Measurements from ENCODE around the gene CELA3A.

The CELA3A gene

GRCh38 chr1:22051607-22052114, 50.2 kb downstream of the CELA3A start:
- no peak for DNase-seq

- DNase-seq: peak; percentile 88
Observed at GRCh38 chr1:22052115-22053016, 50.9 kb downstream of the CELA3A start, which contains the start of gene CDC42. TSS of gene CDC42 (plus strand) at chr1:22052709. CDS start at chr1:22078479, 25,770 bp downstream.

GRCh38 chr1:22053017-22053860, 51.8 kb downstream of the CELA3A start:
- peak; percentile 84 for DNase-seq

- no peak for DNase-seq
Observed at GRCh38 chr1:22053861-22054770, 52.7 kb downstream of the CELA3A start.

- DNase-seq: no peak
Observed at GRCh38 chr1:22055463-22055862, 54.0 kb downstream of the CELA3A start.

GRCh38 chr1:22056043-22056442, 54.6 kb downstream of the CELA3A start:
- DNase-seq: no peak

GRCh38 chr1:22056936-22057335, 55.5 kb downstream of the CELA3A start:
- DNase-seq: no peak

GRCh38 chr1:22057861-22058260, 56.4 kb downstream of the CELA3A start:
- no peak for DNase-seq
